GOT3 (cell line): ENCODE data around the gene TC2N.
"Not testable (repeated sequence)": the region's sequence is repeated elsewhere in the genome, so short reads cannot be mapped to it uniquely, and the experiment has no call there.

Experiments
- DNase-seq: peaks from one replicate; lab custom pipeline; 2025; ENCODE audit warnings: mixed read lengths; lab: John Stamatoyannopoulos, UW

The TC2N gene

GRCh38 chr14:91889477-91890211 lies 22.3 kb upstream of the TC2N start:
- DNase-seq, result no peak

GRCh38 chr14:91888641-91889476 lies 21.5 kb upstream of the TC2N start:
- DNase-seq, result no peak

- DNase-seq, result no peak
Measured at GRCh38 chr14:91886961-91887360, 19.6 kb upstream of the TC2N start.

- DNase-seq, result no peak
Measured at GRCh38 chr14:91885839-91886238, 18.5 kb upstream of the TC2N start.

- no peak for DNase-seq
Measured at GRCh38 chr14:91885113-91885712, 17.9 kb upstream of the TC2N start.

- no peak for DNase-seq
Measured at GRCh38 chr14:91884664-91885063, 17.3 kb upstream of the TC2N start.

- no peak for DNase-seq
Measured at GRCh38 chr14:91883753-91884152, 16.4 kb upstream of the TC2N start.

- DNase-seq, result no peak
Measured at GRCh38 chr14:91882776-91883175, 15.4 kb upstream of the TC2N start.

GRCh38 chr14:91882369-91882768 lies 15.0 kb upstream of the TC2N start:
- no peak for DNase-seq

- no peak for DNase-seq
Measured at GRCh38 chr14:91879196-91879595, 11.9 kb upstream of the TC2N start.

- no peak for DNase-seq
Measured at GRCh38 chr14:91878274-91878673, 10.9 kb upstream of the TC2N start.

- DNase-seq, result no peak
Measured at GRCh38 chr14:91877376-91877915, 10.1 kb upstream of the TC2N start.

GRCh38 chr14:91876492-91876891 lies 9.2 kb upstream of the TC2N start:
- no peak for DNase-seq

GRCh38 chr14:91875525-91876286 lies 8.4 kb upstream of the TC2N start:
- DNase-seq, result no peak

- no peak for DNase-seq
Measured at GRCh38 chr14:91873471-91874415, 6.4 kb upstream of the TC2N start.

GRCh38 chr14:91872517-91873470 lies 5.5 kb upstream of the TC2N start:
- no peak for DNase-seq

GRCh38 chr14:91872011-91872501 lies 4.7 kb upstream of the TC2N start:
- DNase-seq, result no peak

GRCh38 chr14:91871401-91871800 lies 4.1 kb upstream of the TC2N start:
- not testable (repeated sequence) for DNase-seq

- no peak for DNase-seq
Measured at GRCh38 chr14:91870890-91871289, 3.6 kb upstream of the TC2N start.
